GM12878 (cell line): Measurements from ENCODE around the gene C10orf90. TPM values are rescaled to one million over a fixed set of nuclear protein-coding genes. Genes with fewer than 3 reads are reported as not detected.

Experiments used
- ATAC-seq: fragments of 200-7000 bp; cut with Tn5 transposase; 3 replicates; pipeline ENCODE4 v1.9.1; 2020; ENCODE audit warnings: mild to moderate bottlenecking, moderate library complexity
- BruUV-seq: library from RNA; stranded (reverse); fragments of 400-500 nt; replicated peaks from 2 replicates; lab custom pipeline; 2021; lab: Mats Ljungman, UMichigan
- CTCF ChIA-PET: fragments of 300-600 bp; sonication (Branson Sonifier 250); formaldehyde crosslinking; extraction: SDS; loops from one replicate; lab custom pipeline; 2021; ENCODE audit warnings: inconsistent platforms; lab: Yijun Ruan, JAX
- POLR2A ChIA-PET: fragments of 350-600 bp; formaldehyde crosslinking; extraction: SDS; loops from one replicate; lab custom pipeline; 2021; ENCODE audit warnings: inconsistent platforms; lab: Charles Lee
- RAD21 ChIA-PET: fragments of 300-600 bp; sonication (Branson Sonifier 250); formaldehyde crosslinking; loops from one replicate; lab custom pipeline; 2023; ENCODE audit warnings: antibody characterized with exemption; ENCODE audit not compliant: unreplicated experiment; lab: Charles Lee
- SMC1A ChIA-PET: fragments of 300-600 bp; sonication (Branson Sonifier 250); formaldehyde crosslinking; loops from one replicate; lab custom pipeline; 2023; ENCODE audit not compliant: unreplicated experiment, uncharacterized antibody; lab: Charles Lee
- DNase-seq: peaks from one replicate; pipeline ENCODE4 v3.0.0-alpha.2; 2011; ENCODE audit warnings: low read depth, low spot score
- FAIRE-seq: peaks from 3 replicates; lab custom pipeline; 2011; peaks lifted over from hg19 to GRCh38; lab: Jason Lieb, UNC
- H2AFZ ChIP-seq: 2 replicates; pipeline ENCODE4 v1.6.0; 2011; ENCODE audit warnings: low read depth, low read length, control low read depth; ENCODE audit not compliant: control insufficient read depth
- H3K27ac ChIP-seq: 2 replicates; pipeline ENCODE4 v1.5.1; 2011; ENCODE audit warnings: control low read depth; ENCODE audit not compliant: control insufficient read depth, insufficient read depth
- H3K27me3 ChIP-seq, 2 experiments: replicated peaks in 1 of 2; 2 replicates each; pipeline versions ENCODE4 v1.6.0 to v1.6.1; 2011; ENCODE audit warnings: low read length in 1 of 2; ENCODE audit not compliant: control insufficient read depth in 2 of 2, insufficient read depth in 2 of 2
- H3K36me3 ChIP-seq, 2 experiments: 2 replicates each; pipeline ENCODE4 v1.5.1; 2011; ENCODE audit warnings: low read length in 1 of 2; ENCODE audit not compliant: control insufficient read depth in 2 of 2, insufficient read depth in 2 of 2
- H3K4me1 ChIP-seq: 2 replicates; pipeline ENCODE4 v1.6.1; 2011; ENCODE audit warnings: mild to moderate bottlenecking, low read length, moderate library complexity, mixed read lengths; ENCODE audit not compliant: control insufficient read depth, insufficient read depth
- H3K4me2 ChIP-seq: 2 replicates; pipeline ENCODE4 v1.6.0; 2011; ENCODE audit warnings: control low read depth; ENCODE audit not compliant: control insufficient read depth, insufficient read depth
- H3K4me3 ChIP-seq: fragments of 200-600 bp; sonication (generic); 2 replicates; pipeline ENCODE4 v1.5.1; 2016
- H3K79me2 ChIP-seq: 2 replicates; pipeline ENCODE4 v1.6.0; 2011; ENCODE audit warnings: low read length; ENCODE audit not compliant: control insufficient read depth, insufficient read depth
- H3K9ac ChIP-seq: 2 replicates; pipeline ENCODE4 v1.8.0; 2011; ENCODE audit warnings: low read length, control low read depth, mixed read lengths; ENCODE audit not compliant: control insufficient read depth, insufficient read depth
- H3K9me3 ChIP-seq: replicated peaks from 3 replicates; pipeline ENCODE4 v1.5.1; 2011; ENCODE audit warnings: mild to moderate bottlenecking, low read length; ENCODE audit not compliant: control insufficient read depth, insufficient read depth
- H4K20me1 ChIP-seq: 2 replicates; pipeline ENCODE4 v1.6.0; 2011; ENCODE audit not compliant: control insufficient read depth, insufficient read depth
- ASH2L ChIP-seq: fragments of 300-600, 200-600 bp; sonication (generic); IDR thresholded peaks from 2 replicates; pipeline ENCODE4 v1.6.1; 2017; ENCODE audit warnings: low read depth, mild to moderate bottlenecking, borderline replicate concordance
- MTA2 ChIP-seq: fragments of 450-650 bp; IDR thresholded peaks from 2 replicates; pipeline ENCODE4 v1.6.1; 2016; ENCODE audit warnings: low read depth, mild to moderate bottlenecking, moderate library complexity
- MYB ChIP-seq: fragments of 150-350 bp; IDR thresholded peaks from 2 replicates; pipeline ENCODE4 v1.6.1; 2014; ENCODE audit warnings: mild to moderate bottlenecking, low read depth, low read length, borderline replicate concordance
- RUNX3 ChIP-seq: IDR thresholded peaks from 2 replicates; pipeline ENCODE4 v1.6.1; 2012; ENCODE audit warnings: low read length, inconsistent platforms
- TCF7 ChIP-seq: IDR thresholded peaks from 2 replicates; pipeline ENCODE4 v1.6.1; 2014; ENCODE audit warnings: antibody characterized with exemption, borderline replicate concordance
- WGBS: methylation state at CpG from one replicate; pipeline ENCODE4 v1.1.6; 2016; ENCODE audit warnings: low lambda C conversion rate; ENCODE audit not compliant: insufficient replicate concordance, insufficient coverage; ENCODE audit errors: missing lambda C conversion rate; 5-methylcytosine and 5-hydroxymethylcytosine counted together
- in situ Hi-C: fragments of 300-500 bp; cut with MboI; formaldehyde crosslinking; loops from 9 replicates; pipeline ENCODE4 v1.14.3; 2018; ENCODE audit warnings: mixed read lengths
- intact Hi-C: fragments of 100-400 bp; cut with micrococcal nuclease; formaldehyde crosslinking; loops from one replicate; pipeline ENCODE4 v1.14.2; 2022; ENCODE audit not compliant: unreplicated experiment
- polyA plus RNA-seq, 11 experiments: library from polyadenylated mRNA; depleted of rRNA in 4 of 11; unstranded in 6 of 11; stranded (reverse) in 5 of 11; fragments of >200 nt; fragmentation: Nextera tagmentation in 4 of 11; fragmentation: Illumina TruSeq in 1 of 11; extraction: Ambion mirVana in 4 of 11; extraction: Trizol in 1 of 11; gene quantifications; 1 replicate in 1 of 11; 2 replicates in 10 of 11; pipeline versions ENCODE4 v1.2.1 to v1.2.3, GENCODE V29; 2011 to 2016; ENCODE audit warnings: inconsistent platforms in 2 of 11, missing spikeins in 2 of 11, low read depth in 1 of 11
- total RNA-seq, 4 experiments: library from RNA; depleted of rRNA in 3 of 4; stranded (reverse); fragments of >200 nt in 3 of 4; fragmentation: Illumina TruSeq in 1 of 4; extraction: Trizol in 1 of 4; gene quantifications; 2 replicates each; pipeline versions ENCODE4 v1.2.1 to v1.2.3, GENCODE V29; 2013 to 2021

C10orf90 gene
- total and polyA plus RNA-seq, 10 of the 15 experiments (the other 5 are each of a cell fraction or from before 2014, with no cell fraction given), result 0.04 TPM; not detected in 9

DNA sequence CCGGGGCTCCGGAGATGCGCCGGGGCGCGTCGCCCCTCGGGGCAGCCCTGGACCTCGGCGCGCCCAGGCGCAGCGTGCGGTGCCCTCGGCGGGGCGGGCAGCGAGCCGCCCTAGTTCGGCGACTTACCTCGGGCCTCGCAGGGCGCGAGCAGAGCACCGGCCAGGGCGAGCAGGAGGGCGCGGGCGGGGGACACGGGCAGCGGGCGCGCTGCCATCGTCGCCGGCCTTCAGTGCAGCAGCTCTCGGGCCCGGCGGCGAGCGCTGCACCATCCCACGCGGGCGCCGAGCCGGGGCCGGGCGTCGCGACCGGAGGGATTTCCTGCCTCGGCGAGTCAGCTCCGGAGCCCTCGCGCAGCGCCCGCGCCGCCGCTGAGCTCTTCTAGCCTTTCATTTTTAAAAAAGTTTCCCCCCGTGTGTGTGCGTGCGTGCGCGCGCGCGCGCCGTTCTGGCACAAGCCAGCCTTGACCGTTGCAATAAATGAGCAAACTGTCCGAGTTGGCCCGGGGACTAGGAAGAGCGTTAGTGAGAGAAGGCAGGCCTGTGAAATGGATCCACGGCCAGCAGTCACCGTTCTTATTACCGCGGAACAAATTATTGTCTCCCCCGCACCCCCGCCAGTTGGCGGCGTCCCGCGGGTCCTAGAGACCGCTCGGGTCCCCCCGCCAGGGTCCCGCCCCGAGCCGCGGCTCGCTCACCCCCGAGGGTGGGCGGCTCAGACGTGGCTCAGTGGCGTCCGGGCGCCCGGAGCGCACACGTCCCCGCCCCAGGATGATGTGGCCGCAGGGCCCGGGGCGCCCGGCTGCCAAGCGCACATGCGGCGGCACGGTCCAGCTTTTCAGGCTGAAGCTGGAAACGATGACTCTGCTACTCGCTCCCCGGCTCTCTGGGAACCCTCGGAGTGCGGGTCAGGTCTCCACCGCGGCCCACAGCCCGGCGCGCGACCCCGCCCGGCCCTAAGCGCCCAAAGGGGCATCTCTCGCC is 282.3 kb downstream of the C10orf90 start, which contains the start of gene ADAM12:
Gene ADAM12, minus strand, starts transcription at position 547 of the 981 bp plus-strand sequence. Its CDS starts 332 bp downstream, at position 215.
- in situ Hi-C loops, result no loop called here
- SMC1A ChIA-PET, result no interaction called here
- TF ChIP-seq RUNX3, result no peak
- TF ChIP-seq MTA2, result no peak
- no peak for TF ChIP-seq ASH2L
- TF ChIP-seq TCF7, result no peak
- no peak for TF ChIP-seq MYB
- H3K9ac ChIP-seq, result no peak within 1 kb of the TSS
- H3K79me2 ChIP-seq, result no peaks in the 10 kb centered on the region
- CTCF ChIA-PET, result no interaction called here
- no peak within 1 kb of the TSS for H2AFZ ChIP-seq
- no peaks in the 10 kb centered on the region for H3K27me3 ChIP-seq
- POLR2A ChIA-PET, result no interaction called here
- FAIRE-seq, result no peak
- WGBS, result 53% methylated on average over 61 of the region's 127 CpGs
- no peak for ATAC-seq
- H3K4me2 ChIP-seq, result no peak within 1 kb of the TSS
- no peaks in the 10 kb centered on the region; the same call in 2 of the 3 replicates for H3K9me3 ChIP-seq
- no peak within 1 kb of the TSS for H3K4me3 ChIP-seq
- intact Hi-C loops, result loop anchor here (1.0 kb wide), 1 partner anchor 406 kb away; no protein-coding TSS in a partner anchor
- H4K20me1 ChIP-seq, result no peaks in the 10 kb centered on the region
- H3K4me1 ChIP-seq, result no peaks in the 10 kb centered on the region
- H3K36me3 ChIP-seq, result no peaks in the 10 kb centered on the region
- no peak for DNase-seq
- BruUV-seq, result no TSS peak
- RAD21 ChIA-PET, result no interaction called here
- no peak within 1 kb of the TSS for H3K27ac ChIP-seq
